SH-SY5Y (cell line): ENCODE data around the gene RSPO4.

Source experiments
- GATA2 ChIP-seq: IDR thresholded peaks from 2 replicates; pipeline ENCODE4 v1.6.1; 2011; ENCODE audit warnings: mild to moderate bottlenecking, low read depth, low read length
- GATA3 ChIP-seq: IDR thresholded peaks from 2 replicates; pipeline ENCODE4 v1.6.1; 2011; ENCODE audit warnings: low read depth, mild to moderate bottlenecking, low read length, moderate library complexity

- no peak for TF ChIP-seq GATA2
- no peak for TF ChIP-seq GATA3
These were observed 62.5 kb downstream of the RSPO4 start for GRCh38 chr20:939606-940005.
